ENCODE data around the gene DLAT.
A peak's percentile ranks its signal among the peaks of the same experiment; 100 is the strongest.
"Not testable (repeated sequence)": the region's sequence is repeated elsewhere in the genome, so short reads cannot be mapped to it uniquely, and the experiment has no call there.

DLAT gene

GRCh38 chr11:111990381-111990780, 34.8 kb upstream of the DLAT start:
- DNase-seq (ENCODE audit: low read depth) = no peak
- H3K4me3 ChIP-seq (ENCODE audit: control insufficient read depth, low read depth, low read length) = no peak overlapping the region
- no peak for TF ChIP-seq CTCF (conservative IDR thresholded peaks at IDR 0.05; ENCODE audit: control insufficient read depth, insufficient read depth, low read depth, low read length)

GRCh38 chr11:111992206-111992855, 32.9 kb upstream of the DLAT start:
- no peak for TF ChIP-seq CTCF (conservative IDR thresholded peaks at IDR 0.05; ENCODE audit: control insufficient read depth, insufficient read depth, low read depth, low read length)
- H3K4me3 ChIP-seq (ENCODE audit: control insufficient read depth, low read depth, low read length) = no peak overlapping the region
- no peak for DNase-seq (ENCODE audit: low read depth)

GRCh38 chr11:111996129-111996528, 29.1 kb upstream of the DLAT start:
- no peak for DNase-seq (ENCODE audit: low read depth)
- no peak overlapping the region for H3K4me3 ChIP-seq (ENCODE audit: control insufficient read depth, low read depth, low read length)
- no peak for TF ChIP-seq CTCF (conservative IDR thresholded peaks at IDR 0.05; ENCODE audit: control insufficient read depth, insufficient read depth, low read depth, low read length)

GRCh38 chr11:111996669-111997068, 28.5 kb upstream of the DLAT start:
- peak; percentile 79 for DNase-seq (ENCODE audit: low read depth)
- TF ChIP-seq CTCF (conservative IDR thresholded peaks at IDR 0.05; ENCODE audit: control insufficient read depth, insufficient read depth, low read depth, low read length) = peak; percentile 60
- not testable (repeated sequence) for H3K4me3 ChIP-seq (ENCODE audit: control insufficient read depth, low read depth, low read length)

GRCh38 chr11:111999111-111999510, 26.1 kb upstream of the DLAT start:
- no peak for TF ChIP-seq CTCF (conservative IDR thresholded peaks at IDR 0.05; ENCODE audit: control insufficient read depth, insufficient read depth, low read depth, low read length)
- H3K4me3 ChIP-seq (ENCODE audit: control insufficient read depth, low read depth, low read length) = no peak overlapping the region
- DNase-seq (ENCODE audit: low read depth) = no peak

- H3K4me3 ChIP-seq (ENCODE audit: control insufficient read depth, low read depth, low read length) = no peak overlapping the region
- no peak for DNase-seq (ENCODE audit: low read depth)
- no peak for TF ChIP-seq CTCF (conservative IDR thresholded peaks at IDR 0.05; ENCODE audit: control insufficient read depth, insufficient read depth, low read depth, low read length)
Observed at GRCh38 chr11:112000703-112001102, 24.5 kb upstream of the DLAT start.
